Thoracic aorta (tissue), 2 donors: ENCODE data around the gene RAB1A. TPM values are rescaled to one million over a fixed set of nuclear protein-coding genes. Genes with fewer than 3 reads are reported as not detected.

Source experiments
- ATAC-seq: fragments of 150-250 bp; one replicate; pipeline ENCODE4 v1.8.0; 2017; ENCODE audit warnings: low read depth; ENCODE audit not compliant: insufficient number of reproducible peaks, low FRiP score
- DNase-seq: peaks from one replicate; pipeline ENCODE4 v3.0.0-alpha.2; 2020; ENCODE audit warnings: low spot score
- H3K27ac ChIP-seq, 2 donors: fragments of 200-600 bp; sonication (generic); 1 replicate in 1 of 2; 2 replicates in 1 of 2; pipeline ENCODE4 v1.5.1; 2016; ENCODE audit warnings: mild to moderate bottlenecking in 2 of 2, moderate library complexity in 2 of 2
- H3K27me3 ChIP-seq: fragments of 200-600 bp; sonication (generic); replicated peaks from 2 replicates; pipeline ENCODE4 v1.6.0; 2016; ENCODE audit warnings: mild to moderate bottlenecking; ENCODE audit not compliant: insufficient read depth
- H3K36me3 ChIP-seq: fragments of 200-600 bp; sonication (generic); one replicate; pipeline ENCODE4 v1.5.1; 2016
- H3K4me1 ChIP-seq, 2 donors: fragments of 200-600 bp; sonication (generic); 1 replicate in 1 of 2; 2 replicates in 1 of 2; pipeline versions ENCODE4 v1.5.1 to v1.6.0; 2016; ENCODE audit warnings: low read depth in 2 of 2, mild to moderate bottlenecking in 1 of 2; ENCODE audit not compliant: control insufficient read depth in 1 of 2
- H3K4me3 ChIP-seq: fragments of 200-600 bp; sonication (generic); 2 replicates; pipeline ENCODE4 v1.5.1; 2016; ENCODE audit warnings: mild to moderate bottlenecking
- H3K9me3 ChIP-seq: fragments of 200-600 bp; sonication (generic); 2 replicates; pipeline ENCODE4 v1.5.1; 2016
- total RNA-seq, 2 donors: library from RNA; depleted of rRNA; stranded (reverse); fragments of >200 nt; gene quantifications; one replicate each; pipeline versions ENCODE4 v1.1.0 to v1.2.3, GENCODE V29; 2016
- TF ChIP-seq, protein P1 (sequence below): fragments of 200-600 bp; sonication (generic); IDR thresholded peaks from one replicate; pipeline ENCODE4 v1.5.1; 2019; ENCODE audit warnings: antibody characterized with exemption

The RAB1A gene
- total RNA-seq, 2 donors from 2014 or later = 80.7 to 88.5 TPM

GRCh38 chr2:65169760-65170136, 39.8 kb upstream of the RAB1A start:
- TF ChIP-seq, protein P1, sequence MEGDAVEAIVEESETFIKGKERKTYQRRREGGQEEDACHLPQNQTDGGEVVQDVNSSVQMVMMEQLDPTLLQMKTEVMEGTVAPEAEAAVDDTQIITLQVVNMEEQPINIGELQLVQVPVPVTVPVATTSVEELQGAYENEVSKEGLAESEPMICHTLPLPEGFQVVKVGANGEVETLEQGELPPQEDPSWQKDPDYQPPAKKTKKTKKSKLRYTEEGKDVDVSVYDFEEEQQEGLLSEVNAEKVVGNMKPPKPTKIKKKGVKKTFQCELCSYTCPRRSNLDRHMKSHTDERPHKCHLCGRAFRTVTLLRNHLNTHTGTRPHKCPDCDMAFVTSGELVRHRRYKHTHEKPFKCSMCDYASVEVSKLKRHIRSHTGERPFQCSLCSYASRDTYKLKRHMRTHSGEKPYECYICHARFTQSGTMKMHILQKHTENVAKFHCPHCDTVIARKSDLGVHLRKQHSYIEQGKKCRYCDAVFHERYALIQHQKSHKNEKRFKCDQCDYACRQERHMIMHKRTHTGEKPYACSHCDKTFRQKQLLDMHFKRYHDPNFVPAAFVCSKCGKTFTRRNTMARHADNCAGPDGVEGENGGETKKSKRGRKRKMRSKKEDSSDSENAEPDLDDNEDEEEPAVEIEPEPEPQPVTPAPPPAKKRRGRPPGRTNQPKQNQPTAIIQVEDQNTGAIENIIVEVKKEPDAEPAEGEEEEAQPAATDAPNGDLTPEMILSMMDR = no peak
- Histone ChIP-seq H3K27ac (no peak overlapping the region), H3K4me1 (peaks cover 2 to 6% of the 10 kb centered on the region in 2 donors), H3K27me3 (no peaks in the 10 kb centered on the region), H3K4me3 (no peak overlapping the region), H3K36me3 (no peaks in the 10 kb centered on the region), H3K9me3 (no peaks in the 10 kb centered on the region)
- no peak for ATAC-seq
- DNase-seq = no peak

DNA sequence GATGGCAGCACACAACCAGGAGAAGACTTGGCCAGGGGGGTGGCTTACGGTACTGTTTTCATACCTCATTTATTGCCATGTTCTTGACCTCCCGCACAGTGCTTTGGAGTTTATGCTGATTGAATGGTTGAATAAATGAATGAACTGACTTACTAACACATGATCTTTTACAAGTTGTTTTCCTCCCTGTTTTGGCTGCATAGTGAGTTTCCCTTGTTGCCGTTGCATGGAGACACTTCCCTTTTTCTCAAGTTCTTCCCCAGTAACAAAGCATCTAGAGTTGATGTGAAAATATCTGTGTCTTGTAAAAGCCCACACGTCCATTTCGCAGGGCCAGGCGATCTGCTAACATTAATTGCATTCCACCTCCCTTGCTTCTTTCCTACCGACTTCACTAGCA, 35.7 kb upstream of the RAB1A start:
- H3K36me3 ChIP-seq = no peaks in the 10 kb centered on the region
- TF ChIP-seq, protein P1 = no peak
- peak overlapping the region; percentile 64 to 90 for H3K27ac ChIP-seq
- DNase-seq (no peak), ATAC-seq (no peak)
- no peaks in the 10 kb centered on the region for H3K27me3 ChIP-seq
- H3K4me3 ChIP-seq = no peak overlapping the region
- peaks cover 14 to 25% of the 10 kb centered on the region in 2 donors for H3K4me1 ChIP-seq
- no peaks in the 10 kb centered on the region for H3K9me3 ChIP-seq

DNA sequence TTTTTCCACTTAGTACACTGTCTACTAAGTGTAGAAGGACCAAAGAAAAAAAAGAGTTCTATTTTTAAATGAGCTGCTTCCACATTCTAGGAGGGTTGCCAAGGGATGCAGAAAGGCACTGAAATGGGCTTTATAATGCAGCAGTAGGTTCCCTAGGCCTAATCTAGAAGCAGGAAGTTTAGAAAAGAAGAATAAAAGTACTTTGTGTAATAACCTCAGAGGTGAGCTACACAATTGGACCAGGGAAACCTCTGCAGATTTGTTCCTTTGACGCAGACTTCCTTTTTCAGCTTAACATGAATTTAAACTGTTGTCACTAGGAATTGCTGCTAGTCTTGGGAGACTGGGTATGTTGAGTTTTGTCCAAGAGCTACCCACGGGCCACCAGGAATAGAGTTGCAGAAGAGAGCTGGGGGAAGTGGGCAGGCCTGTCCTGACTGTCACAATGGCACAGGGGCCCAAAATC, 34.6 kb upstream of the RAB1A start:
- Histone ChIP-seq H3K36me3 (no peaks in the 10 kb centered on the region), H3K4me3 (peak overlapping the region; percentile 22), H3K4me1 (peaks cover 14 to 25% of the 10 kb centered on the region in 2 donors), H3K27ac (peak overlapping the region; percentile 64 to 90), H3K9me3 (no peaks in the 10 kb centered on the region), H3K27me3 (no peaks in the 10 kb centered on the region)
- DNase-seq (no peak), ATAC-seq (no peak)
- TF ChIP-seq, protein P1 = no peak

DNA sequence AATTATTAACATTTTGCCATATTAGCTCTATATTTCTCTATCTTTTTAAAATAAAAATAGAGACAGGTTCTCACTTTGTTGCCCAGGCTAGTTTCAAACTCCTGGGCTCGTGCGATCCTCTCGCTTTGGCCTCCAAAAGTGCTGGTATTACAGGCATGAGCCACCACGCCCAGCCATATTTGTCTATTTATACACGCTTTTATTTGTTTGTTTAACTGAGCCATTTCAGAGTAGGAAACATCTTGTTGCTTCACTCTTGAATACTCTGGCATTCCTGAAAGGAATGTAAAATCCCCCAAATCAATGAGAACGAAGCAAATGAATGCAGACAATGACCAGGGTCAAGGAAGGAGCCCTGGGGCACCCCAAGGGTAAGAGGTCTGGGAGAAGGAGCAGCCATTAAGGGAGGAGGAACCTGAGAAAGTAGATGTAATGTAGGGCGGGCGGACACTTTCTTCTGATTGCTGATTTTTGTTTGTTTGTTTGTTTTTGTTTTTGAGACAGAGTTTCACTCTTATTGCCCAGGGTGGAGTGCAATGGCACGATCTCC, 31.7 kb upstream of the RAB1A start:
- no peaks in the 10 kb centered on the region for H3K27me3 ChIP-seq
- H3K9me3 ChIP-seq = no peaks in the 10 kb centered on the region
- no peak for ATAC-seq
- DNase-seq = no peak
- H3K4me3 ChIP-seq = no peak overlapping the region
- peaks cover 14 to 25% of the 10 kb centered on the region in 2 donors for H3K4me1 ChIP-seq
- no peaks in the 10 kb centered on the region for H3K36me3 ChIP-seq
- H3K27ac ChIP-seq = no peak overlapping the region
- TF ChIP-seq, protein P1 = no peak

DNA sequence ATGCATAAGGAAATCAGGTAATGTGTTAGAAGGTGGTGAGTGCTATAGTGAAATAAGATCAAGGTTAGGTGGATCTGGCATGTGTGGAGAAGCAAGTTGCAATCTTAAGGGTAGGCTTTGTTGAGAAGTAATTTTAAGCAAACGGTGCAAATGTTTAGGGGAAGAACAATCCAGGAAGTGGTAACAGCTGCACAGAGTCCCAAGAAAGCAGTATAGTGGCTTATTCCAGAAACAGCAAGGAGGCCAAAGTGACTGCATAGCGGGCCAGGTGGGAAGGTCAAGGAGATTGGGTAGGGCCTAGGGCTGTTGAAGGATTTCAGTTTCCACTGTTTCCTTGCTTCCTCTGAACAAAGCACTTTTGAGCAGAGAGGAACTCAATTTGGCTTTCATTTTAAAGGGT, 30.0 kb upstream of the RAB1A start:
- ATAC-seq = no peak
- DNase-seq = no peak
- TF ChIP-seq, protein P1 = no peak
- Histone ChIP-seq H3K27ac (no peak overlapping the region), H3K4me1 (peaks cover 14 to 21% of the 10 kb centered on the region in 2 donors), H3K9me3 (no peaks in the 10 kb centered on the region), H3K36me3 (no peaks in the 10 kb centered on the region), H3K4me3 (no peak overlapping the region), H3K27me3 (no peaks in the 10 kb centered on the region)
